SU-DHL-6 (cell line): Measurements from ENCODE around the gene AKT3.

Experiments used
- H2AFZ ChIP-seq: fragments of 200-600 bp; sonication (generic); 2 replicates; pipeline ENCODE4 v1.6.1; 2014; ENCODE audit warnings: low read depth, mild to moderate bottlenecking, moderate library complexity, mixed read lengths, antibody characterized with exemption, low read length; ENCODE audit not compliant: severe bottlenecking
- H3F3A ChIP-seq: fragments of 200-600 bp; shearing (Covaris generic); 2 replicates; pipeline ENCODE4 v1.6.0; 2016; ENCODE audit warnings: antibody characterized with exemption, mild to moderate bottlenecking; ENCODE audit not compliant: insufficient read depth
- H3K27ac ChIP-seq: fragments of 200-600 bp; sonication (generic); 2 replicates; pipeline ENCODE4 v1.5.1; 2016; ENCODE audit warnings: low read depth, mild to moderate bottlenecking, low read length, moderate library complexity, mixed read lengths
- H3K27me3 ChIP-seq: fragments of 200-600 bp; sonication (generic), shearing (Covaris generic); 2 replicates; pipeline ENCODE4 v1.6.0; 2014; ENCODE audit warnings: mild to moderate bottlenecking, low read length
- H3K36me3 ChIP-seq: fragments of 200-600 bp; sonication (generic); 2 replicates; pipeline ENCODE4 v1.6.1; 2014; ENCODE audit warnings: mild to moderate bottlenecking, low read length, mixed read lengths
- H3K4me2 ChIP-seq: fragments of 300-600, 200-600 bp; shearing (Covaris generic), sonication (generic); 2 replicates; pipeline ENCODE4 v1.6.0; 2014; ENCODE audit warnings: low read length, low read depth, mild to moderate bottlenecking; ENCODE audit not compliant: poor library complexity, severe bottlenecking
- H3K4me3 ChIP-seq: fragments of 200-600 bp; sonication (generic); 2 replicates; pipeline ENCODE4 v1.5.1; 2014; ENCODE audit warnings: antibody characterized with exemption, low read length, mild to moderate bottlenecking, mixed read lengths; ENCODE audit not compliant: insufficient read depth, poor library complexity, severe bottlenecking
- H3K79me2 ChIP-seq: fragments of 200-600 bp; sonication (generic); 2 replicates; pipeline ENCODE4 v1.6.1; 2014; ENCODE audit warnings: mild to moderate bottlenecking, low read length, moderate library complexity; ENCODE audit not compliant: insufficient read depth
- H3K9ac ChIP-seq: fragments of 200-600 bp; sonication (generic); 2 replicates; pipeline ENCODE4 v1.7.0; 2014; ENCODE audit warnings: mild to moderate bottlenecking, low read length
- H3K9me2 ChIP-seq: fragments of 200-600 bp; sonication (generic); replicated peaks from 2 replicates; pipeline ENCODE4 v1.6.1; 2014; ENCODE audit warnings: low read length; ENCODE audit not compliant: insufficient read depth
- H3K9me3 ChIP-seq: fragments of 200-600 bp; sonication (generic); 2 replicates; pipeline ENCODE4 v1.6.1; 2014; ENCODE audit warnings: low read length, mixed read lengths; ENCODE audit not compliant: insufficient read depth
- H4K20me1 ChIP-seq: fragments of 200-600 bp; sonication (generic); 2 replicates; pipeline ENCODE4 v1.6.1; 2014; ENCODE audit warnings: low read depth, mild to moderate bottlenecking, antibody characterized with exemption, low read length, moderate library complexity, mixed read lengths
- EZH2phosphoT487 ChIP-seq: fragments of 200-600 bp; sonication (generic), shearing (Covaris generic); conservative IDR thresholded peaks from 2 replicates; pipeline ENCODE4 v1.6.1; 2018; ENCODE audit warnings: mild to moderate bottlenecking, antibody characterized with exemption, low read length, moderate library complexity, mixed read lengths
- TF ChIP-seq, protein P1 (sequence below): fragments of 200-600 bp; sonication (generic); IDR thresholded peaks from one replicate; pipeline ENCODE4 v1.5.1; 2017; ENCODE audit warnings: antibody characterized with exemption, mild to moderate bottlenecking, low read length, moderate library complexity; ENCODE audit not compliant: insufficient read depth, poor library complexity, severe bottlenecking

The AKT3 gene

DNA sequence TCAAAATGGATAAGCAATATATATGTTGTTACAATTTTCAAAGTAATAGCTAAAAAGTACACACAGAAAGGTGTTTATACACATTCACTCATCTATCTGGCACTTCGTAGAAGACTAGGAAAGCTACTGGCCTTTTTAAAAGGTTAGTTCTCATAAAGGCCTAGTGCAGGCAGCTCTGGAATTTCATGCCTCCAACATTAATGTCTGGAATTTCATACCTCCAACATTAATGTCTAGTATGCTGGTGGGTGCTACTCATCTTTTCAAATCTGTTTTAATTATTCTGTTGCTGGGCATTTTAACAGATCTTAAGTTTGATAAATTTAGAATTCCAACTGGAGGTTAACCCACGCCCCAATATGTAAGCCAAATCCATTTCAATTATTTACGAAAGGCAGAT lies 124.2 kb downstream of the AKT3 start:
- Histone ChIP-seq H3K9me2 (no peaks in the 10 kb centered on the region), H3K27me3 (no peaks in the 10 kb centered on the region), H4K20me1 (no peaks in the 10 kb centered on the region), H3K9me3 (no peaks in the 10 kb centered on the region), H3K9ac (no peak overlapping the region), H3K4me2 (no peak overlapping the region), H3K79me2 (no peaks in the 10 kb centered on the region), H3F3A (peaks cover 10% of the 10 kb centered on the region), H3K36me3 (no peaks in the 10 kb centered on the region), H2AFZ (no peak overlapping the region), H3K27ac (no peak overlapping the region), H3K4me3 (no peak overlapping the region)
- TF ChIP-seq EZH2phosphoT487: no peak
- TF ChIP-seq, protein P1, sequence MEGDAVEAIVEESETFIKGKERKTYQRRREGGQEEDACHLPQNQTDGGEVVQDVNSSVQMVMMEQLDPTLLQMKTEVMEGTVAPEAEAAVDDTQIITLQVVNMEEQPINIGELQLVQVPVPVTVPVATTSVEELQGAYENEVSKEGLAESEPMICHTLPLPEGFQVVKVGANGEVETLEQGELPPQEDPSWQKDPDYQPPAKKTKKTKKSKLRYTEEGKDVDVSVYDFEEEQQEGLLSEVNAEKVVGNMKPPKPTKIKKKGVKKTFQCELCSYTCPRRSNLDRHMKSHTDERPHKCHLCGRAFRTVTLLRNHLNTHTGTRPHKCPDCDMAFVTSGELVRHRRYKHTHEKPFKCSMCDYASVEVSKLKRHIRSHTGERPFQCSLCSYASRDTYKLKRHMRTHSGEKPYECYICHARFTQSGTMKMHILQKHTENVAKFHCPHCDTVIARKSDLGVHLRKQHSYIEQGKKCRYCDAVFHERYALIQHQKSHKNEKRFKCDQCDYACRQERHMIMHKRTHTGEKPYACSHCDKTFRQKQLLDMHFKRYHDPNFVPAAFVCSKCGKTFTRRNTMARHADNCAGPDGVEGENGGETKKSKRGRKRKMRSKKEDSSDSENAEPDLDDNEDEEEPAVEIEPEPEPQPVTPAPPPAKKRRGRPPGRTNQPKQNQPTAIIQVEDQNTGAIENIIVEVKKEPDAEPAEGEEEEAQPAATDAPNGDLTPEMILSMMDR: no peak

DNA sequence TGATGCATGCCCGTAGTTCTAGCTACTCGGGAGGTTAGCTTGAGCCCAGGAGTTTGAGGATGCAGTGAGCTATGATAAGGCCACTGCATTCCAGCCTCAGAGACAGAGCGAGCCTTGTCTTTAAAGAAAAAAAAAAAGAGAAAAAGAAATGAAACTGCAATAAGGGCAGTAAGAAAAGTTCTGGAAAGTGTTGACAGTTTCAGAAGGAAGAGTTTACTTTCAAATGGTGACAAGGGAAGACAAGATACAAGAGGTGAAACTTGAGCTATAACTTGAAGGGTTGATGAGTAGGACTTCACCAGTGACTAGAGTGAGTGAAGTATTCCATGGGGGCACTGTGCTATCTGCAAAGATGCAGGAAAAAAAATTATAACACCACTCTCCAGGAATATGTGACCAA lies 125.0 kb downstream of the AKT3 start:
- Histone ChIP-seq H3K27me3 (no peaks in the 10 kb centered on the region), H3K9me2 (no peaks in the 10 kb centered on the region), H3K4me2 (no peak overlapping the region), H3K4me3 (no peak overlapping the region), H3K36me3 (no peaks in the 10 kb centered on the region), H3K79me2 (no peaks in the 10 kb centered on the region), H3K9ac (no peak overlapping the region), H2AFZ (no peak overlapping the region), H3K27ac (no peak overlapping the region), H4K20me1 (no peaks in the 10 kb centered on the region), H3K9me3 (no peaks in the 10 kb centered on the region), H3F3A (peaks cover 10% of the 10 kb centered on the region)
- TF ChIP-seq, protein P1: no peak
- TF ChIP-seq EZH2phosphoT487: no peak

DNA sequence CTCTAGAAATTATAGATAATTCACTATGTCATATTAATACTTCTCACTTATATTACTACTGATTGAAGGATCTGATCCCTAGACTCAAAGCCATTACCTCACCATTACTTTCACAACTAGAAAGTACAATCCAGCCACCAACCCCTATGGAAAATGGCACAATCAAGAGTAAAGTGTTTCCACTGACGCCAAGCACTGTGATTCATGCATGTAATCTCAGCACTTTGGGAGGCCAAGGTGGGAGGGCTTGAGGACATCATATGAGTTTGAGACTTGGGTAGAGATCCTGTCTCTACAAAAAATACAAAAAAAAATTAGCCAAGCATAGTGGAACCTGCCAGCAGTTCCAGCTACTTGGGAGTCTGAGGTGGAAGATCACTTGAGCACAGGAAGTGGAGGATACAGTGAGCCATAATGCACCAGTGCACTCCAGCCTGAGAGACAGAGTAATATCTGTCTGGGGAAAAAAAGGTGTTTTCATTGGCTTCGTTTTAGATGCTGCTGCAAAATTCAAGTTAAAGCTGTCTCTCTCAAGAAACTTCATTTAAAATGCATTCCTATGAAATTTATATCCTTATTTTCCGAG lies 126.5 kb downstream of the AKT3 start:
- H3F3A ChIP-seq: peaks cover 10% of the 10 kb centered on the region
- H3K79me2 ChIP-seq: no peaks in the 10 kb centered on the region
- H3K9me2 ChIP-seq: no peaks in the 10 kb centered on the region
- no peak overlapping the region for H3K4me3 ChIP-seq
- TF ChIP-seq EZH2phosphoT487: no peak
- TF ChIP-seq, protein P1: no peak
- no peak overlapping the region for H2AFZ ChIP-seq
- no peaks in the 10 kb centered on the region for H3K27me3 ChIP-seq
- H3K4me2 ChIP-seq: no peak overlapping the region
- no peaks in the 10 kb centered on the region for H4K20me1 ChIP-seq
- no peaks in the 10 kb centered on the region for H3K9me3 ChIP-seq
- no peak overlapping the region for H3K27ac ChIP-seq
- no peak overlapping the region for H3K9ac ChIP-seq
- H3K36me3 ChIP-seq: no peaks in the 10 kb centered on the region
